Tongue (tissue), 2 donors: ENCODE measurements around the gene BMERB1. TPM values are rescaled to one million over a fixed set of nuclear protein-coding genes. Genes with fewer than 3 reads are reported as not detected.

Experiments
- DNase-seq: peaks from one replicate; pipeline ENCODE4 v3.0.0-alpha.2; 2015
- total RNA-seq: library from RNA; depleted of rRNA; stranded (reverse); fragments of >200 nt; gene quantifications from one replicate; pipeline ENCODE4 v1.2.3, GENCODE V29; 2014

Gene BMERB1
- total RNA-seq, 1 donor from 2014 or later = 31.4 TPM

- no peak for DNase-seq
Measured at GRCh38 chr16:15616012-15616411, 181.6 kb downstream of the BMERB1 start.

DNA sequence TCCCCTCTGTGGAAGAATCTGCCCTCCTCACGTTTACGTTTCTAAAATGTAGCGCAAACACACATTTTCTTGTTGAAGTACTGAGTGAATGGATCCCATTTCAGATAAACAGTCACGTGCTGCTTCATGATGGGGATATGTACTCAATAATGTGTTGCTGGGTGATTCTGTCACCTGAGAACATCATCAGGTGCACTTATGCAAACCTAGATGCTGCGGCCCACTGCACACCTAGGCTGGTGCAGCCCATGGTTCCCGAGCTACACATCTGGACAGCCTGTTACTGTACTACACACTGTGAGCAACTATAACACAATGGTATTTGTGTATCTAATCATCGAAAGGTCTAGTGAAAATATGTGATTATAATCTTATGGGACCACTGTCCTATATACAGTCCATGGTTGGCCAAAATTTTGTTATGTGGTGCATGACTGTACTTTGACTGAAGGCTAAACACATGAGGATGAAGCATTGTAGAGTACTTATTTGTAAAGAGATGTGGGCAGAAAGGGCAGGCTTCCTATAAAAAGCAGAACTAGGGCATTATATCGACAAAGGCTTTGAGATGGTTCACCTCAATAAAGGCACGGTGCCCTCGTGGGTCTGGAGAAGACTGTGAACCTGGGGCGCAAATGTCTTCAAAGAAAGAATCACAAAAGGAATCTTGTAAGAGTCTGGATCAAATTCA, 182.2 kb downstream of the BMERB1 start:
- no peak for DNase-seq

- DNase-seq = no peak
Measured at GRCh38 chr16:15617901-15618300, 183.5 kb downstream of the BMERB1 start.

DNA sequence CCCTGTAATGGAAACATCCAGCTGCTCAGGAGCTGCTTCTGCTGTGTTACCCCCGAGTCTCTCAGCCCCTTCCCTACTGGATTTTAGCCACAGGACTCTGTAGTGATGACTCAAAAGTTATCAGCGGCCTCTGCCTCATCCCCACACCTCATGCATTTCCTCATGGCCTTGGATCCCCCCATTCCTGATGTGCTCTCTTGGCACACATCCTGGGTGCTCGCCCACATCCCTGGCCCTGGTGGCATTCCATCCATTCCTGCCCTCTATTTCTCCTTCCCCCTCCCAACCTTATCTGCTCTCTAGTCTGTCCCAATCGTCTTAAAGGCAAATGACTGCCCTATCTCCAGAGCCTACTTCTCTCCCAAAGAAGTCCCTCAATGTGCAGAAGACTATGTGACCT, 184.0 kb downstream of the BMERB1 start:
- no peak for DNase-seq

DNA sequence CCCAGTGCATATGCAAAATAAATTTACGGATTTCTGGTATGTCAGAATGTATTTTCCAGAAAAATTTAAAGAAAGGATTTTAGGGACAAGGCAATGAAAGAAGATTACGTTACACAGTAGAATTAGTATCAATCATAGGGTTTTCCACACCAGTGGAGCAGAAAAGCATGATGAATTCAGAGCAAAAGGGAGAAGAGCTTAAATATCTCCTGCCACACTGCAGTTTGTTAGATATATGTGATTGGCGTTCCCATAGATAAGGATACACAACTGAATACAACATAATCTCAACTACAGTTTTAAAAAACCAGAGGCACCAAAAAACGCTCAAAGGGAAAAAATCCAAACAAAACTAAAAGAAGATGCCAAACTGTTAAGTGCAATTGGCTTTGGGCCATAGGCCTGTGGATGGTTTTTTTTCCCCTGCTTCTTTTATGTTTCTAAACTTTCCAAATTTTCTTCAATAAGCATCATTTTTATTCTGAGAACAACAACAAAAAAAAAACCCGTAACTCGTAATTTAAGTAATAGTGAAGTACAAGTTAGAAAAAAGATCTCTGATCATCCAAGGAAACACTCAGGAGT, 186.3 kb downstream of the BMERB1 start:
- DNase-seq = no peak

DNA sequence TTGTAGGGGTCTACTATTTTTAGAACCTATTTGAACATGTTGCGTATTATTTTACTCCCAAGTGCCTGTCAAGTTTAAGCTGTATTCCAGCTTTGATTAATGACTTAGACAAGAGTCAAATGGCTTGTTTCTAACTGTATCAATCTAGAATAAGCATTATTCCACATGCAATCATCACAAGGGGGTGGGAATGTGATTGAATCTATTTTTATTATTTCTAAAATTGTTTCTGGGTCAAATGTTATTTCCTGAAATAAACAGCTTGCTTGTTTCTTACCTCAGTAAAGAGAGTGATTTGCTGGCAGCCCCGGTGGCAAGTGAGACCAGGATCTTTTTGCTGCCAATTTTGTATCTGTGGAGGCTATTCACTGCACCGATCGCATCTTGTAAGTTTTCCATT, 187.1 kb downstream of the BMERB1 start:
- DNase-seq = no peak

GRCh38 chr16:15621889-15622288, 187.5 kb downstream of the BMERB1 start:
- DNase-seq = no peak

DNA sequence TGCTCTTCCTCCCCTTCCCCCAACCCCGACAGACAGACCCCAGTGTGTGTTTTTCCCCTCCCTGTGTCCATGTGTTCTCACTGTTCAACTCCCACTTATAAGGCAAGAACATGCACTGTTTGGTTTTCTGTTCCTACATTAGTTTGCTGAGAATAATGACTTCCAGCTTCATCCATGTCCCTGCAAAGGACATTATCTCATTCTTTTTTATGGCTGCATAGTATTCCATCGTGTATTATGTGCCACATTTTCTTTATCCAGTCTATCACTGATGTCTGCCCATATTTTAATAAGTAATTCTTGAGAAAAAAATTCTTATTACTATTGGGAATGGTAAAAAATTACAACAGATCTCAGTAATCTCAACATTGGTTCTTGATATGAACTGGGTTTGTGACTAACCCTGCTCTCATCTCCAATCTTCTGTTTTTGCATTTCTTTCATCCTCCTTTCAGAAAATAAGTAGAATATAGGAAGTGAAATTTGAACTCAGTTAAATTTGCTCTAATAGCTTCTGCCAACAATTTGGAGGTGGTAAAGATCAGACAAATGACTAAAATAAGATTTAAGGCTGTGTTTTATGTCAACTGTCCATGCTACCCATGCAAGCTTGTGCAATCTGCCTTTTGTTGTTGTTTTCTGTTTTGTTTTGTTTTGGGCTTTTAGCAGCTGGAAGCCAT, 197.5 kb downstream of the BMERB1 start:
- no peak for DNase-seq

GRCh38 chr16:15635926-15636325, 201.5 kb downstream of the BMERB1 start:
- no peak for DNase-seq

DNA sequence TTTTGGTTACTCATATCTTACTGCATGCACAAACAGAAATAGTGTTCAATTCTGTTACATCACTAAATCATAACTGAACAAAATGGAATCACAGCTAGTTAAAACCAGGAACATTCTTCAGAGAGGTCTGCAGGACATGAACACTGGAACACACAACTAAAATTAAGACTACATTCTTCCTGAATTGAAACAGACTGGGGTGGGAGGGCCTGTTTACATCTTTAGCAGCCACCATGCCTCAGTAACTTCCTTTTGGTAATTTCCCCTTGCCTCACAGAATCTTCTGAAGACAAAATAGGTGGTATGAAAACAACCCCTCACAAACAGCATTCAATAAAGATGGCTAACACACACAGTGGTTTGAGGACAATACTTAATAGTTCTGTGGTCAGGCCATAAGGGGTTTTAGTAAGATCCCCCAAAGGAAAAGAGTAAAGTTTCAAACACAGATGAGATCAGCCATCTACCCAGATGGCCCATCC, 202.0 kb downstream of the BMERB1 start:
- no peak for DNase-seq

Other genes starting within 250 kb of the BMERB1 start
- gene NPIPA5, start 56.3 kb upstream of the BMERB1 start, total RNA-seq = not detected
- gene MPV17L, start 38.8 kb upstream of the BMERB1 start, total RNA-seq = 14.8 TPM
- gene MARF1, start 208.6 kb downstream of the BMERB1 start, total RNA-seq = 26.9 TPM
- gene NDE1, start 215.7 kb downstream of the BMERB1 start, total RNA-seq = 36.5 TPM